Measurements from ENCODE around the gene TMEM273. TPM values are rescaled to one million over a fixed set of nuclear protein-coding genes. Genes with fewer than 3 reads are reported as not detected.

The TMEM273 gene
- total RNA-seq, 1 experiment from 2014 or later, result not detected

DNA sequence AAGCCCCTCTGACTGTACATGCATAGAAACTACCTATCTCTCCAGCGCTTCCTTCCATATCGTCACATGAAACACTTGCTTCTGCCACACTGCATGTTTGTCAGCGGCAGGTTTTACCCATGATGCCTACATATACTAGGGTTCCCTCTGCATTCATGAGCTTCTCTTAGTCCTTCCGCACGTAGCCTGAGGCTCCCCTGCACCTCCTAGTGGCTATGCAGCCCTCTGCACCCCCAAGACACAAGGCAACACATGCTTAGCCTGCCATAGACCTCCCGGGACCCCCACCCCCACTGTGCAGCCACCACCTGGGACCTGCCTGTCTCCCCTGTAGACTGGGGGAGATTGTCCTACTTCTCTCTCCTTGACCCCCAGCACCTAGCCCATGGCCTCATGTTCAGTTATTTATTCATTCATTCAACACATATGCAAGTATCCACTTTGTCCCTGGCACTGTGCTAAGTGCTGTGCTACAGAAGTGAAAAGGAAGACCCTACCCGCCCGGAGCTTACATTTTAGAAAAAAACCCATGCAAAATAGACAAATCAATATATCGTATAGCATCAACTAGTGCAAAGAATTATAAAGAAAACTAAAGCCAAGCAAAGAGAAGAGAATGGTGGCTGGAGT, 23.5 kb downstream of the TMEM273 start:
- DNase-seq (ENCODE audit: low spot score), result no peak

DNA sequence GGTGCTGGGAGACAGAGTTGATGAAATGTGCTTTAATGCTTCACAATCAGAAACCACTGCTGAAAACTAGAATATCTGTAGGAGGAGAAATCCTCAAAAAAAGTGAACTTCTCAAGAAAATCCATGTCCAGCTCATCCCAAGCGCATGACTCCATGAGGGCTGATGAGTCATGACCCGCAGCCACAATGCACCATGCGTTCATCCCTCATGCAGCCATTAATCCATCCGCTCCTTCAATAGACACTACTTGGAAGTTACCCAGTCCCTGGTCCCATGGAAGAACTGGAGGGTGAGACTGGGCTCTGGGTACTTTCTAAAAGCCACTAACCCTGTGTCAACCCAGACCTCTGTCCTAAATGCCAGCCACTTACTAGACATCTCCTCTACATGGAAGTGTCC, 24.4 kb downstream of the TMEM273 start:
- peak; percentile 85 for DNase-seq (ENCODE audit: low spot score)

DNA sequence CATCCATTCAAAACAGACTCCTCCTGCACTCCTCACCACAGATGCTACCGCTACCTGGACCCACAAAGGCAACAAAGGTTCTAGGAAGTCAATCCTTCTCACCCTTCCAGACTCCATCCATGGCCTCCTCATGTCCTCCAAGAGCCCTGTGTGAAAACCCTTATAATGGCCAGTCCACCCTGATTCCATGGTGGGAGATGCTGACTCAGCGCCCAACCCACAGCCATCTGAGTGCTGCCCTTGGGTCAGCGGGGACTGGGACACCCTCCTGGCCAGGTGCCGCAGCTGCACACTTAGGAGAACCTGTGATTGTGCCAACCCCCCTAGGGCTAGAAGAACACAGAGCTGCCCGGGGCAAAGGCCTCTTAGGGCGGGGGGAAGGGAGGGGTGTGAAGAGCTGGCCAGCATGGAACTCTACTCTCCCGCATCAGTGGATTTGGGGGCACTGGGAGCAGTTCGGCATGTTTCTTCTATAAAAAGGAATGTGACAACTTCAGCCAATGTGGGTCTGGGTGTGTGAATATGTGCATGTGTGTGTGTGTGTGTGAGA, 25.4 kb downstream of the TMEM273 start:
- DNase-seq (ENCODE audit: low spot score), result no peak

DNA sequence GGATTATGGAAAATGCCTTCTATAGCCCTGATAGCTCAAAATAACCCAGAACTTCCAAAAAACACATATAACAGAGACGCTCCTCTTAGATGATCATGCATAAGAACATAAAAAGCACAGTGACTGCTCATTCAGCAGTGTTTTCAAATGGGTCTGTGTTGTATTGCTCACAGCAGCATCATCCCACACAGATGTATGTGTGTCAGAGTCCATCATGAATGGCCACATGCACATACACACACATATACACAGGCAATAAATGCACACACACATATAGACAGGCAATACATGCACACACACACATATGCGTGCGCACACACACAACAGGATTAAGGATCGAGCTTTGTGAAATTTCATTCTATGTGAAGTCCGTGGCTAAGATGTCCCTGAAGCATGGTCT, 26.1 kb downstream of the TMEM273 start:
- no peak for DNase-seq (ENCODE audit: low spot score)

DNA sequence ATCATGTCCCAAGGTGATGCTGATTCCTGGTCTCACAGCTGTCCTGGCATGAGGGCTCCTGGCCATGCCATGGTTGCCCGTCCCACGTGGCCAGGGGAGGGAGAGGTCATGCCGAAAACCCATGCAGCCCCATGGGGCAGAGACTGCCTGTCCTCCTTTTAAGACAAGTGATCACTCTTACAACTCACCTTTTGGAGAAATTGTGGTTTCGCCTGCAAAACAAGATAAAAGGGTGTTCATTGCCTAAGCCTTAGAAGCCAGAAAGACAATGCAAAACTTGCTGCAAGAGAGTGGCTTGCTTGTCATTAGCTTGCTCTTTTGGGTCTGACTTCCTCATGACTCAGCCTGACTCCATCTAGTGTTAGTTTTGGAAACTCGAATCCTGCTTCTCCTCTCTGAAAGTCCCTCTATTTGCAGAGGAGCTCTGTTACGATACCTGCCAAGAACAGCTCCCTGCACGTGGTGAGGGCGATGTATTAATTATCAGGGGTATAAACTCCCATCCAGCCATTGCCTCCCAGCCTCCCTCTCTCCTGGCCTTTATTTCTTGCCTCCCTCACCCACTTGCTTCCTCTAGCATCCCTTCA, 26.7 kb downstream of the TMEM273 start:
- peak; percentile 53 for DNase-seq (ENCODE audit: low spot score)

DNA sequence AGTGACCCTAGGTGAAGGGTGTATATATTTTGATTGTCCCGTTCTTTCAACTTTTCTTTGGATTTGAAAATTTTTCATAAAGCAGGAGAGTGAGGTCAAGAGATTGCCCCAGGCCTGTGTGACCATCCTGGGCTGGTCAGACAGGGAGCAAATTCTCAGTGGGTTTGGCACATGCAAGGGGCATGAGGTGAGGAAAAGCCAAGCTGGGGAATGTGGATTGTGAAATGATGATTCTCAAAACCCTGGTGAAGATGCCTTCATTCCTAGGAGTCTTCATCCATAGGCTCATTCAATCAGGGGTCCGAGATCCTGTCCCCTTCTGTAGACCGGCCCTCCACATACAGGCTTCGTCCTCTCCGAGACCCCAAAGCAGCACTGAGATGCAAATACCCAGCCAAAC, 27.4 kb downstream of the TMEM273 start:
- DNase-seq (ENCODE audit: low spot score), result no peak

DNA sequence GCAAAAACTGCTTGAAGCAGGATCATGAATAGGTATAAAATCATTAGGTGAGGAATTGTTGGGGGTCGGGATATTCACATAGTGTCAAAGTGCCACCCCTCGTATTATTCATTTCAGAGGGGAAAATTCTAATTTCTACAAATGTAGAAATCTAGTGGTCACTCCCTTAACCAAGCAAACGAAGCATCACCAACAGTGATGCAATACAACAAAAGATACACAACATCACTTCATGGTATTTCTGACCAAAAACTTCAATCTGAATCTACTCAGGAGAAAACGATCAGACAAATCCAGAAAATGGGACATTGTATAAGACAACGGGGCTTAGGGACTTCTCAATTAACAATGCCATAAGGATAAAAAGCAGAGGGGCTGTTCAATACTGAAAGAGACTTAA, 28.1 kb downstream of the TMEM273 start:
- no peak for DNase-seq (ENCODE audit: low spot score)

DNA sequence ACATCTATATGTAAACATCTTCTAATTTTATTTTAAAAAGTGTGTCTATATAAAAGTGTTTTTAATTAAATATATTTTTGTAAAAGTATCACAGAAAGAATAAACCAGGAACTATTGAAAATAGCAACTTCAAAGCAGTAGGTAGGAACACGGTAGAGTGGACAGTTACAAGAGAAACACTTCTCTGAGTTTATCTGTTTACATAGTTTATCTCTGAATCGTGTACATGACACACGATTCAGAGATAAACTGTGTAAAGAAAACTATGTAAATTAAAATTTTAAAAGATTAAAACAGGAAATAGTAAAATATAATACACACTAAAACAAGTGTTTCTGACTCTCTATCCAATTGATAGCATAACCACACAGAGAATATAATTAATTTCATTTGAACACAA, 29.3 kb downstream of the TMEM273 start:
- DNase-seq (ENCODE audit: low spot score), result no peak

DNA sequence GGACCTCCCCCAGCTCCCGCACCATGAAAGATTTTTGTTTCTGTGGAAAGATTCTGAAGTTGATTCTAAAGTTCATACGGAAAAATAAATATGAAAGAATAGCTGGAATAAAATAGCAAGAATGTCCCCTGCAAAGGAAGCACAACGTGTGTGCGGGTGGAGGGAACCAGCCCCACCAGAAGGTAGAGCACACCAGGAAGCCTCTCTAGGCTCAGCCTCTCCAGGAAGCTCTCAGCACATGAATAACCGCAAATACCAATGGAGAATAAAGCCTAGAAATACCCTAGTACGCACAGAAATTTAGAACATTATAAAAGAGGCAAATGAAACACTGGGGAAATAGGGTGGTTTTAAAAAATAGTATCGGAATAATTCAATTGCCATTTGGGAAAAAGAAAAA, 29.8 kb downstream of the TMEM273 start:
- DNase-seq (ENCODE audit: low spot score), result no peak

DNA sequence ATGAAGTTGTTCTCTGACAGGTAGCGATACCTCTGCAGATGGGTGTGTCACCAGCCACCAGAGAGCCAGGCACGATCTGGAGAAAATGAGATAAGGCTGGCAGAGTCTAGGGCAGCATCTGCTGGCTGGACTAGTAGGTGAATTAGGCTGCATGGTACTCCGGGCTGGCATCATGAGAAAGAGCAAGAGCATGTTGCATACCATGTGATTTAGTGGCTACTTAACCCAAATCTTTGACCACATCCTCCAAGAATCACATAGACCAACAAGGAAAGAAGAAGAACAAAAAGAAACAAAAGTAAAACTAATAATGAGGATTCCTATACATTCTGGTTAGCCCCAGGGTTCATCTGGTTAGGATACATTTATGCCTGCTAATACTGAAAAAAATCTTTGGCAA, 31.0 kb downstream of the TMEM273 start:
- no peak for DNase-seq (ENCODE audit: low spot score)

DNA sequence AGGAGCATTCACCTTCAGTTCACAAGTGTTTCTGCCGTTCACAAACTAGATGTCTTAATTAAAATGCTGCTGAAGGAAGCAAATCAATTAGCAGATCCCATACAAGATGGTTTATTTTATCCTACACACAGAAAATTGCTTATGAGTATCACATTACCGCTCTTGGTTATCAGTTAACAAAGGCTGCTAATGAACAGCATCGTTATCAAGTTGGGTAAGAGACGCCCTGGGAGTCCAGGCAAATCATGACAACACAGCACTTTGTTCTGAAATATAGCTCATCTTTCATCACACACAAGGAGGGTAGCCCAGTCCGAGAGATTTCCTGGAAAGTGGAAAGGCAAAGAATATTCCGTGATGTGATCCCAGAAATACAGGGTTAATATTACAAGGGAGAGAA, 33.5 kb downstream of the TMEM273 start:
- DNase-seq (ENCODE audit: low spot score), result no peak

DNA sequence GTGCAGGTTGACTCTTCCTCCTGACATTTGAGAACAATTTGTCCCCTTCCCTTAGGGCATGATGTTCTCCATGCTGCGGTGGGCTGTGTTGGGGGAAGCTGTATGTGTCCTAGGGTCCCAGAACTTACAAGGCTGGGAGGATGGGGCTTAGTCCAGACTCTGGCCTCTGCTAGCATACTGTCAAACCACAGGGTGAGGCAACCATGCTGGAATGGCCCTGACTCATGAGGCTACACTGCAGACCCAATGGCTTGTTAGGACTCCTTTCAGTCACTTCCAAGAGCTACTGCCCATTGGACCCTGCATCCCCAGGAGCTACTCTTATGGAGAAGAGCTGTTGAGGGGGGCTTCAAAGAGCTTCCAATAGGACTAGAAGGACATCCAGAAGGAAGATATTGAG, 34.2 kb downstream of the TMEM273 start:
- no peak for DNase-seq (ENCODE audit: low spot score)

DNA sequence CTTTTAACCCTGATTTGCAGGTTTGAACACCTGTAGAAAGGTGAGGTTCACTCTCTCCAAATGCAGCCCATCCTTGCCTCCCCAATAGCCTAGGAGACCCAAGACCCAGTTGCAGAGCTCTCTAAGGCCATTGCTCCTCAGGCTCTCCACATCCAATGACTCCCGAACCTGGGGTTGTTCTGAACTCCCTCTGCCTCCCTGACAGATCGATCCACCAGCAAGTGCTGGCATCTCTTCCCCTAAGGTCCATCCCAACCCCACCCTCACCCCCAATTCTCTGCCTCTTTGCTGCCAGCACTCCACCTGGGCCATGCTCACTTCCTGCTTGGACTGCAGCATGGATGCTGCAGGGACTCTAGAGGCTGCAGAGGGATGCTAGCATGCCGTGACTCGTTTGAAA, 35.1 kb downstream of the TMEM273 start:
- no peak for DNase-seq (ENCODE audit: low spot score)

DNA sequence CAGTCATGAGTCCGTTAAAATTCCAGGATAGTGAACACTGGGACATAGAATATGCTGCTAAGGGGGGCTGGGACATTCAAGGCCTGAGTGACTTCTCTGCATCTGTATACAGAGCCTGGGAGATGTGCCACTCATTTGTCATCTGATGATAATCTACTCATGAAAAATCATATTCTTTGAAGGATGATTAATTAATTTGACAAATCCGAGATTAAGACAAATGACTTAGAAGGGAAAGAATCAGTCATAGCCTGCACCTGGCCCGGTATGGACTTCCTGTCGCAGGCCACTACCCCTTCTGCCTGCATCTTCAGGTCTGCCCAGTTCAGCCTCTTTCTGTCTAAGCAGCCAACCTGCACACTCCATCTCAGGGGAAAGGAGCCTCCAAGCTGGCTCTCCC, 35.5 kb downstream of the TMEM273 start:
- DNase-seq (ENCODE audit: low spot score), result no peak

DNA sequence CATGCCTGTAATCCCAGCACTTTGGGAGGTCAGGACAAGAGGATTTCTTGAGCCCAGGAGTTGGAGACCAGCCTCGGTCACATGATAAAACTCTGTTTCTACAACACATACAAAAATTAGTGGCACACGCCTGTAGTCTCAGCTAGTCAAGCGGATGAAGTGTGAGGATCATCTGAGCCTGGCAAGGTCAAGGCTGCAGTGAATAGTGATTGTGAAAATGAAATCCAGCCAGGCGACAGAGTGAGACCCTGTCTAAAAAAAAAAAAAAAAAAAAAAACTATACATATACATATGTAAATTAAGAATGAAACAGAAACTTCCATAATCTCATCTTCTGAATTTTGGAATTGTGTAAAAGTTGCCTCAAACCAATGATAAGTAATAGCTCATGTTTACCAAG, 36.2 kb downstream of the TMEM273 start:
- DNase-seq (ENCODE audit: low spot score), result no peak

DNA sequence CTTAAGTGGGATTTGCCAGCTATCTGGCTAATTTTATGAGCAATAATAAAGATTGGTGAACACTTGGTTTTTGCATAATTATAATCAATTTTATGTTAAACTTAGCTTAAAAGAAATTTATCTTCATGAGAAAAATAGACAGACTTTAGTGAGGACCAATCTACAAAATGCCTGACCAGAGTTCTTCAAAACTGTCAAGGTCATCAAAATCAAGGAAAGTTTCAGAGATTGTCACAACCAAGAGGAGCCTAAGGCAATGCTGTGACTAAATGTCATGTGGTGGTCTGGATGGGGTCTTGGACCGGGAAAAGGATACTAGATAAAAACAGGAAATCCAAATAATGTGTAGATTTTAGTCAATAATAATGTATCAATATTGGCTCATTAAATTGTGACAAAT, 36.7 kb downstream of the TMEM273 start:
- DNase-seq (ENCODE audit: low spot score), result no peak

DNA sequence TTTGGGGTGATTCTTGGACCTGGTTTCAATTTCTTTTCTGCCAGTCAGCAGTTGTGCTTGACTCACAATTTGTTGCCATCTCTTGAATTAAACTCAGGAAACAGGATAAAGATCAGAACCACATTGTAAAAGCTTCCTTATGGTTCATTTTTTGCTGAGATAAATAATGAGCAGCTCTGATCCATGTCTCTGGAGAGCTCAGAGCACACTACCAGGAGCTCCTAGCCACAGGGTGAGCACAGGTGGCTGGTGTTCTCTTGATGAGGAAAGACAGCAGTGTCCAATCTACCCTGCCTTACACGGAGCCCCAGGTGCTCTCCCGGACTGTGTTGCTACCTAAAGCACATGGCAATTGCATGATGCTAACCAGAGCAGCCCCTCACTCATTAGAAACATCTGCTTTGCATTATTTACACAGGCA, 37.2 kb downstream of the TMEM273 start:
- no peak for DNase-seq (ENCODE audit: low spot score)

DNA sequence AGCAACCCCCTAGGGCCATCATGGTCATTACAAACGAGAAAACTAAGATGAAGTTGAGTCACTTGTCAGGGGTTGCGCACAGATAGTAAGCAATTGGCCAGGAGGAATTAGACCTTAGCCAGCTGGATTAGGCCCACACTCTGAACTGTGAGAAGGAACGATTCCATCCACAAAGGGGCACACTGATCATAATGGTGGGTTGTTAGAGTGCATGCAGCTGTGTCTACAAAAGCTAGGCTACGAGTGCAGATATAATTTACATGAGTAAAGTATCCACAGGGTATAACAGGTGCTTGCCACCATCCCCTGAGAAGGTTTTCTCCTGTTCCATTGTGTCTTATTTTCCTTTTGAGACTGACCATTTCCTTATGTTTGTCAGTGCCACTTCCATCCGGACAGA, 37.8 kb downstream of the TMEM273 start:
- no peak for DNase-seq (ENCODE audit: low spot score)

DNA sequence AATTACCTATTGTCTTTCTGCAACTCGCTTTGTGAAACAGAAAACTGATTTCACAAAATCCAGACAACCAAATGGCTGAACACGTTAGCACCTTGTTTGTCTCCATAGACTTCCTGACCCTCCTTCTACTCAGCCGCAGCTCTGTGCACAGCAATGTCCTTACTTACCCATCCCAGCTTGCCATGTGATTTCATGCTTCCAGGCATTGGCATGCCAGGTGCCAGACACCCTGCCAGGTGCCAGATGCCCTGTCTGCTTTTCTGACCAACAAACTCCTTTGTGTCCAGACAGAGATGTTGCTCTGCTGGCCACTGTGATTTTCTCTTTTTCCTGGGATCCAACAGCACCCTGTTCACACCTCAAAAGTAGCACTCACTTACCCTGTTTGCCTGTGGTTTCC, 38.3 kb downstream of the TMEM273 start:
- no peak for DNase-seq (ENCODE audit: low spot score)

DNA sequence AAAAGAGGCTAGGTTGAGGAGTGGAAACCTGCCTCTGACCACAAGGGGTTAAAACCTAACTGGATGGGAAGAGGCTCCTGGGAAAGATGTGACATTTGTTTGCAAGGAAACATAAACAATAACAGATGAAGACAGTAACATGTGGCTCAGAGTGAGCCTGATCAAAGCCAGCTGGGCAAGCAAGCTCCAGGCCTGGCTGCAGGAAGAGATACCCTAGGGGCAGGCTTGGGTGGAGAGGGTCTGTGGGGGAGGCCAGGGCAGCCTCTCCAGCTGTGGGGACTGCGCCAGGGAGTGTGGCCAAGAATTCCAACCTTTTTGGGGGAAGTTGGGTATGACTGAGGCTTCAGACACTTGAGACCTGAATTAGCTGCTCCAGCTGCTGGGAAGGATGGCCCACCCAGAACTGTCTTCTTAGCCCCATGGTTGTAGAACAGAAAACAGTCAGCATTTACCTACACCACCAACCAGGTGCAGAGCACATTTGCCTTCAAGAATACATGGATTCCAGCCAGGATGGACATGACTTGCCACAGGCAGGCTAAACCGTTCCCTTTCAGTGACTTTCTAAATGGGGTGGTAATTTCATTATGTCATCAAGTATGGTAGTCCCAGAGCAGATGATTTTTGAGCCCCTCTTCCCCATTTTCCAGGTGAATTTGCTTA, 44.0 kb downstream of the TMEM273 start:
- no peak for DNase-seq (ENCODE audit: low spot score)

DNA sequence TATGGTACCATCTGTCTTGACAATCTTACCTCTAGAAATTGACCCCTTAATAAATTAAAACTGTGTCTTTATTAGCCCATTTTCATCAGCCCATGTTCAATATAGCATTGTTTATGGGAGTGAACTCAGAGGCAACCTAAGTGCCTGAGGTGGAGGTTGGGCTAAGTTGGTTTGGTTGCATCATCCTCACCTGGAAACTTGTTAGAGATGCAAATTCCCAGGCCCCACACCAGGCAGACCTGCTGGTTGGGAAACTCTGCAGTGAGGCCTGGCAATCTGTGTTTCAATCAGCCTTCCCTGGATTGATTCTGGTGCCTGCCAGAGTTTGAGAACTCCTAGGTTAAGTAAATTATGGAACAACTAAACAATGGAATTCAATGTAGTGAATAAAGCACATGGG, 44.9 kb downstream of the TMEM273 start:
- no peak for DNase-seq (ENCODE audit: low spot score)

DNA sequence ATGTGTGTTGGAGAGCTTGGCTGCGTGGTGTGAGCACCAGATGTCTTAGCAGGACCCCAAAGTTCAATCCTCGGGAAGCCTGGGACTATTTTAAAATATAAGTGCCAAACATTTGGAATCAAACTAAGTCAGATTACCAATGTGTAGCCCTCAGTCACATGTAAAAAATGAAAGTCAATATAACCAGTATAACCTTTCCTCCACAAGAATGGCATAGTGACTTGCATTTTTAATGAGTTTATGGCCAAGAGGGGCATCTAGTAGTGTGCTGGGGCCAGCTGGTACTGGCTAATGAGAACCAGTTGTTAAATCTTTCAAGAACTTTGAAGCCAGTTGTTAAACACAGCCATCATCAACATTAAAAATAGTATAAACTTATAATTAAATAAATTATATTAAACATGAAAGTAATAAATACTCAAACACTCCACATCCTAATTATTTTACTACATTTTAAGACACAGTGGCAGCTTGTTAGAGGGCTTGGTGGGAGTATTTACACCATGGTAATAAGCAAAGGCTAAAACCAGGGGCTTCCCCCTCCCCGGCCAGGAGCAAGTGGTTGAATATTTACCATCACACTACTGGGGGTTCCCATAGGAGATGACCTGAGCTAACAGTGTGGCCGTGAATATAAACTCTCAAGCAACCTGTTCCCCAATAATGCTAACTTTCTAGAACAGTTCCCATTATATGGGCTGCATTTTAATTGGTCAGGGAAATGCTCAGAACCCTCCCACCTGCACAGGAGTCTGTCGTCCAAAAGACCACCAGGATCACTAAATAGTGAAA, 46.5 kb downstream of the TMEM273 start:
- no peak for DNase-seq (ENCODE audit: low spot score)
